Osteocyte (in vitro differentiated cells): ENCODE results near the gene SNRPA1. TPM values are rescaled to one million over a fixed set of nuclear protein-coding genes. Genes with fewer than 3 reads are reported as not detected.
A peak's percentile ranks its signal among the peaks of the same experiment; 100 is the strongest.

ENCODE experiments used
- DNase-seq: peaks from one replicate; pipeline ENCODE4 v3.0.0; 2021; ENCODE audit warnings: mixed read lengths; ENCODE audit not compliant: unreplicated experiment; ENCODE audit errors: extremely low spot score
- H3K27ac Mint-ChIP-seq: one replicate; pipeline ENCODE4 v1.8.0; 2021; ENCODE audit warnings: mild to moderate bottlenecking, mixed read lengths; ENCODE audit not compliant: unreplicated experiment
- H3K27me3 Mint-ChIP-seq: one replicate; pipeline ENCODE4 v1.8.0; 2021; ENCODE audit warnings: mixed read lengths; ENCODE audit not compliant: unreplicated experiment
- H3K36me3 Mint-ChIP-seq: one replicate; pipeline ENCODE4 v1.8.0; 2021; ENCODE audit warnings: mixed read lengths; ENCODE audit not compliant: unreplicated experiment
- H3K4me1 Mint-ChIP-seq: one replicate; pipeline ENCODE4 v1.8.0; 2021; ENCODE audit warnings: mixed read lengths; ENCODE audit not compliant: unreplicated experiment
- H3K4me3 Mint-ChIP-seq: one replicate; pipeline ENCODE4 v1.8.0; 2021; ENCODE audit warnings: mild to moderate bottlenecking, moderate library complexity, mixed read lengths; ENCODE audit not compliant: unreplicated experiment
- H3K9me3 Mint-ChIP-seq: one replicate; pipeline ENCODE4 v1.8.0; 2021; ENCODE audit warnings: mixed read lengths; ENCODE audit not compliant: unreplicated experiment
- total RNA-seq: library from RNA; stranded (reverse); gene quantifications from 2 replicates; pipeline ENCODE4 v1.2.1, GENCODE V29; 2021
- TF ChIP-seq, protein P1 (sequence below): fragments of 200-600 bp; sonication (generic); IDR thresholded peaks from 2 replicates; pipeline ENCODE4 v1.5.0; 2021; ENCODE audit warnings: antibody characterized with exemption, mild to moderate bottlenecking, moderate library complexity

Gene SNRPA1
- total RNA-seq, 1 donor from 2014 or later = 34.6 TPM

DNA sequence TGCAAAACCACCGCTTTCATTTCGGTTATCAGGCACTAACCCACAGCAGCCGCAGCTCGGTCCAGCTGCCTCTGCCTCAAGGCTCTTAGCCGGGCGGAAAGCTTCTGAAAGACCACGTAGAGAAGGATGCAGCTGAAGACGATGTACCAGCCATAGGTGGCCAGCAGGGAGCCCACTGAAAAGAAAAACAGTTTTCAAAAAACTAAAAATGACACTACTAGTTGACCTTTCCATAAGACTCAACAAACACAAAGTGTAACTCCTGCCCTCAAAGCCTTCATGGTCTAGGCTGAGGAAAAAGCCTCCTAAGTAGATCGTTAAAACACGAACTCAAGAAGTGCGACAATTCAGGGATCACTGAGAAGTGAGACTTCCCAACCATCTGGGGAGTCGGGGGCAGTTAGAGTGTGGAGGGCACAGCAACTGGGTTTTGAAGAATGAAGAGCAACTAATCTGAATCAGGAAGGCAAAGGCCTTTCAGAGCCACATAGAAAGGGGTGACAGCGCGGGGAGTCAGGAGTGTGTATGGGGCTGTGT is 18.5 kb downstream of the SNRPA1 start:
- peak overlapping the region; percentile 95 for H3K27ac Mint-ChIP-seq
- TF ChIP-seq, protein P1, sequence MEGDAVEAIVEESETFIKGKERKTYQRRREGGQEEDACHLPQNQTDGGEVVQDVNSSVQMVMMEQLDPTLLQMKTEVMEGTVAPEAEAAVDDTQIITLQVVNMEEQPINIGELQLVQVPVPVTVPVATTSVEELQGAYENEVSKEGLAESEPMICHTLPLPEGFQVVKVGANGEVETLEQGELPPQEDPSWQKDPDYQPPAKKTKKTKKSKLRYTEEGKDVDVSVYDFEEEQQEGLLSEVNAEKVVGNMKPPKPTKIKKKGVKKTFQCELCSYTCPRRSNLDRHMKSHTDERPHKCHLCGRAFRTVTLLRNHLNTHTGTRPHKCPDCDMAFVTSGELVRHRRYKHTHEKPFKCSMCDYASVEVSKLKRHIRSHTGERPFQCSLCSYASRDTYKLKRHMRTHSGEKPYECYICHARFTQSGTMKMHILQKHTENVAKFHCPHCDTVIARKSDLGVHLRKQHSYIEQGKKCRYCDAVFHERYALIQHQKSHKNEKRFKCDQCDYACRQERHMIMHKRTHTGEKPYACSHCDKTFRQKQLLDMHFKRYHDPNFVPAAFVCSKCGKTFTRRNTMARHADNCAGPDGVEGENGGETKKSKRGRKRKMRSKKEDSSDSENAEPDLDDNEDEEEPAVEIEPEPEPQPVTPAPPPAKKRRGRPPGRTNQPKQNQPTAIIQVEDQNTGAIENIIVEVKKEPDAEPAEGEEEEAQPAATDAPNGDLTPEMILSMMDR = peak; percentile 47
- no peaks in the 10 kb centered on the region for H3K9me3 Mint-ChIP-seq
- peak overlapping the region; percentile 97 for H3K4me3 Mint-ChIP-seq
- H3K4me1 Mint-ChIP-seq = peaks cover 18% of the 10 kb centered on the region
- H3K36me3 Mint-ChIP-seq = peaks cover 41% of the 10 kb centered on the region
- no peaks in the 10 kb centered on the region for H3K27me3 Mint-ChIP-seq
- no peak for DNase-seq

- Mint-ChIP-seq H3K4me3 (no peak overlapping the region), H3K9me3 (no peaks in the 10 kb centered on the region), H3K27ac (no peak overlapping the region), H3K27me3 (no peaks in the 10 kb centered on the region), H3K36me3 (peaks cover 48% of the 10 kb centered on the region), H3K4me1 (peaks cover 18% of the 10 kb centered on the region)
- TF ChIP-seq, protein P1 = no peak
- DNase-seq = no peak
Observed at GRCh38 chr15:101275018-101275417, 20.0 kb downstream of the SNRPA1 start.

DNA sequence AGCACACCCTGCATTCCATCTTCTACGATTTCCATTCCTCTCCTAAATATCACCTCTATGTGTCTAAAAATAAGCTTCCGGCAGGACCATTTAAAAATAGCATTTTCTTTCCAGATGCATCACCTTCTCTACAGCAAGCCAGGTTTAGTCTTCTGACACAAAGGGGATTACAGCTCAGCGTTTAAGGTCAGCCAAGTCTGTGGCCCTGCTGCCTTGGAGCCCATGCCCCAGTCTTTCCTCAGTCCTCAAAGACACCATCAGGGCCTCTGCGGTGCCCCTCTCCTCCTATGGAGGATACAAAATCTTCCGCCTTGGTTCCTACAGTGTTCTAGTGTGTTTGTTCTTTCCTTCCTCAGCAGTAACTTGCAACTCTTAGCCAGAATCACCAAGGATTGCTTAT is 21.5 kb downstream of the SNRPA1 start:
- TF ChIP-seq, protein P1 = no peak
- Mint-ChIP-seq H3K36me3 (peaks cover 60% of the 10 kb centered on the region), H3K9me3 (no peaks in the 10 kb centered on the region), H3K4me3 (no peak overlapping the region), H3K27me3 (no peaks in the 10 kb centered on the region), H3K4me1 (peaks cover 18% of the 10 kb centered on the region), H3K27ac (no peak overlapping the region)
- no peak for DNase-seq

GRCh38 chr15:101272584-101272983 is 22.5 kb downstream of the SNRPA1 start:
- no peak overlapping the region for H3K4me3 Mint-ChIP-seq
- no peaks in the 10 kb centered on the region for H3K27me3 Mint-ChIP-seq
- TF ChIP-seq, protein P1 = no peak
- H3K9me3 Mint-ChIP-seq = no peaks in the 10 kb centered on the region
- H3K4me1 Mint-ChIP-seq = peaks cover 13% of the 10 kb centered on the region
- H3K36me3 Mint-ChIP-seq = peaks cover 60% of the 10 kb centered on the region
- H3K27ac Mint-ChIP-seq = no peak overlapping the region
- DNase-seq = no peak

- Mint-ChIP-seq H3K36me3 (peaks cover 53% of the 10 kb centered on the region), H3K27me3 (no peaks in the 10 kb centered on the region), H3K9me3 (no peaks in the 10 kb centered on the region), H3K4me3 (no peak overlapping the region), H3K4me1 (no peaks in the 10 kb centered on the region), H3K27ac (no peak overlapping the region)
- TF ChIP-seq, protein P1 = peak; percentile 32
- no peak for DNase-seq
Observed at GRCh38 chr15:101269479-101270223, 25.4 kb downstream of the SNRPA1 start.
